Measurements from ENCODE around the gene DHX16.
A peak's percentile ranks its signal among the peaks of the same experiment; 100 is the strongest.

The DHX16 gene

DNA sequence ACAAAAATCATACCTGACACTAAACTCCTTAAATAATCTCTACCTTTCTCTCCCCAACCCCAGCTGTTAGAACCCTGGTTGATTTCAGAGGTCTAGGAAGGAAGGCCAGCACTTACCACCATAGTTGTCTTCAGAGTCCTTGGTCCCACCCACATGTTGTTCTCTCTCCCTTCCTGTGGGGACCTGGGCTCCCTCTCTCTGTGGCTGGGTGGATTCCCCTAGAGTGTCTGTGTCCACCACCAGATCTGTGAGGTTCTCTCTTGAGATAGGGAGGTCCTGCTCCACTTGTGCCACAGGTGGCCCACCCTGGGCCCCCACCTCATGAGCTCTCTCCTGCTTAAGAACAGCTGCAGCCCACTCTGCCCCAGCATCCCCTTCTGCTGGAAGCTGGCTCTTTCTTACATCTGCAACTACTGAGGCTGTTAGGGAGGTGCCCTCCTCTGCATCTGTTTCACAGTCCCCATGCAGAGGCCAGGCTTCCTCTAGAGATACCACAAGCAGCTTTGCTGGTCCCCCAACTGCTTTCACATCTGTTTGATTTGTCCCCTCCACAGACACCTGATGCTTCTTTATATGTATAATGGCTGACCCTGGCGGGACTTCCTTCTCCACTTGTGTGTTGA is 39.1 kb upstream of the DHX16 start:
- DNase-seq (ENCODE audit: insufficient read length, low spot score): no peak
- FAIRE-seq: no peak
- TF ChIP-seq POLR2A (IDR thresholded peaks at IDR 0.05; ENCODE audit: low read depth, low read length): no peak

- DNase-seq (ENCODE audit: insufficient read length, low spot score) (no peak), FAIRE-seq (no peak)
- TF ChIP-seq POLR2A (IDR thresholded peaks at IDR 0.05; ENCODE audit: low read depth, low read length): no peak
Observed at GRCh38 chr6:30709101-30709868, 36.5 kb upstream of the DHX16 start.

- DNase-seq (ENCODE audit: insufficient read length, low spot score): no peak
- no peak for FAIRE-seq
- no peak for TF ChIP-seq POLR2A (IDR thresholded peaks at IDR 0.05; ENCODE audit: low read depth, low read length)
Observed at GRCh38 chr6:30707281-30707850, 34.6 kb upstream of the DHX16 start.

GRCh38 chr6:30705620-30706019 is 32.8 kb upstream of the DHX16 start:
- TF ChIP-seq POLR2A (IDR thresholded peaks at IDR 0.05; ENCODE audit: low read depth, low read length): no peak
- no peak for DNase-seq (ENCODE audit: insufficient read length, low spot score)
- no peak for FAIRE-seq

DNA sequence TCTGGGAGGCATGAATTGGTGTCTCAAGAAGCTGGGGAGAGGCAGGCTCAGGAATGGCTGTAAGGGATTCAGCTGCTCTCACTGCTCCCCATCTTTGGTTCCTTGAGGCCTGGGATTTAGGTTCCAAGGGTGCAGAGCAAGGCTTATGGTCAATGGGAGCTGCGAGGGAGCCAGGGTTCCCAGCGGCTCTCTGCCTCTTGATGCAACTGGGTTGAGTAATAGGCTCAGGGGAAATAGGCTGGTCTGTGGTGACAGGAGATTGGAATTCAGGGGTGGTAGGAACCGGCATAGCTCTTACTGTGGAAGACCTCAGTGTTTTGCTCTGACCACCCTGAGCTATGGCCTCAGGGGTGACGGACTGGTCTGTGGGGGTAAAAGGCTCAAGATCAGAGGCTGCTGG is 31.0 kb upstream of the DHX16 start:
- TF ChIP-seq POLR2A (IDR thresholded peaks at IDR 0.05; ENCODE audit: low read depth, low read length): no peak
- FAIRE-seq (no peak), DNase-seq (ENCODE audit: insufficient read length, low spot score) (no peak)

- FAIRE-seq (no peak), DNase-seq (ENCODE audit: insufficient read length, low spot score) (no peak)
- TF ChIP-seq POLR2A (IDR thresholded peaks at IDR 0.05; ENCODE audit: low read depth, low read length): no peak
Observed at GRCh38 chr6:30703011-30703410, 30.2 kb upstream of the DHX16 start.

DNA sequence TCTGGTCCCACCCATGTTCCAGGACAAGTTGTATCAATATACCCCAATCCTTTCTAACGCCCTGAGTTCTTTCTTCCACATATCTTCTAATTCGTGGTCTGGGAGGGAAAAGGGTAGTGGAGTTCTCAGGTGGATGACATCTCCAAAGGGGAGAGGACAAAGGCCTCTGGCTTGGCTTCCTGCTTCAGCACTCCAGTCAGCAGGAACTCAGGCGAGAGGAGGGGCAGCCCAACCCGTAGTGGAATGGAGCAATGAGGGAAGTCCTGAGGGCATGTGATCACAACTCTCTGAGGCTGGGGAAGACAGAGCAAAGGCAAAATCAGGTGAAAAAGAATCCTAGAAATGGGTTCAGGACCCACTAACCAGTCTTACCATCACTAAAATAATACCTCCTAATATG is 27.5 kb upstream of the DHX16 start:
- no peak for TF ChIP-seq POLR2A (IDR thresholded peaks at IDR 0.05; ENCODE audit: low read depth, low read length)
- no peak for FAIRE-seq

DNA sequence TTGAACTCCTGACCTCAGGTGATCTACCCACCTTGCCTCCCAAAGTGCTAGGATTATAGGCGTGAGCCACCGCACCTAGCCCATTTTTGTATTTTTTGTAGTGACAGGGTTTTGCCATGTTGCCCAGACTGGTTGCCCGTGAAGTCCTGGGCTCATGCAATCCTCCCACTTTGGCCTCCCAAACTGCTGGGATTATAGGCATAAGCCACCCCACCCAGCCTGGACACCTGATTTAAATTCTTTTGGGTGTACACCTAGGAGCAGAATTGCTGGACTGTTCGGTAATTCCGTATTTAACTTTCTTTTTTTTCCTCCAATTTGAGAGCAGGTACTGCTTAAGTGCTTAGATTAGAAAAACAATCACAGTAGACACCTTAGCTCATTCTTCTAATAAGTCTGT is 23.6 kb upstream of the DHX16 start:
- no peak for TF ChIP-seq POLR2A (IDR thresholded peaks at IDR 0.05; ENCODE audit: low read depth, low read length)
- no peak for FAIRE-seq
- DNase-seq (ENCODE audit: insufficient read length, low spot score): no peak

More for the DNA sequence above, 27.5 kb upstream of the DHX16 start:
- DNase-seq (ENCODE audit: insufficient read length, low spot score): no peak

DNA sequence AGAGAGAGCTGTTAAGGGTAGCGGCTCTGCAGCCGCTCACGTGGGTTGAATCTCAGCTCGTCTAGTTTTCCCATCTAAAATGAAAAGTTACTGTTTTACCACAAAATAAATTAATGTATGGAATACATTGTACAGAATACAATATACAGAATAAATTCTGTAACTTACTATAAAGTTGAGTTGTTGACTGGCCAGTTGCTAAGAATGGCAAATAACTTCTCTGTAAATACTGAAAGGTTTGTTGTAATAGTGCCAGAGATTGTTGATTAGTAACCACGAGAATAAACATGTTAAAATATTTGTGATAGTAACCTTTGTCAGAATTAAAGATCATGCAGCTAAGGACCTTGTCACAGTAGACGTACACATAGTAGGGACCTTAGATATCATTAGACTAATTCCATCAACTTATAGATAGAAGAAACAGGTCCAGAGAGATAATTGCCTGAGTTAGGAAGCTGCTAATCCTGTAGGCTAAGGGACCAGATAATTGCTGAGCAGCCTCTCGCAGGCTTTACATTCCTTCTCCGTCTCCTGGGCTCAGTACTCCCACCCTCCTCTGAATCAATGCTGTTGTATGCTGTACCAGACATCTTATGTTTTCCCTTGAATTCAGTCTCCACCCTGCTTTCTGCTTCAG is 18.5 kb upstream of the DHX16 start:
- no peak for TF ChIP-seq POLR2A (IDR thresholded peaks at IDR 0.05; ENCODE audit: low read depth, low read length)
- FAIRE-seq: no peak
- DNase-seq (ENCODE audit: insufficient read length, low spot score): no peak

GRCh38 chr6:30690403-30691207 is 17.8 kb upstream of the DHX16 start, which contains the start of gene NRM:
NRM (minus strand) TSS chr6:30690984; CDS start chr6:30690974, 10 bp downstream.
- no peak for FAIRE-seq
- peak; percentile 46; the same call in 1 of the 2 replicates for TF ChIP-seq POLR2A (IDR thresholded peaks at IDR 0.05; ENCODE audit: low read depth, low read length)
- DNase-seq (ENCODE audit: insufficient read length, low spot score): peak; percentile 78

DNA sequence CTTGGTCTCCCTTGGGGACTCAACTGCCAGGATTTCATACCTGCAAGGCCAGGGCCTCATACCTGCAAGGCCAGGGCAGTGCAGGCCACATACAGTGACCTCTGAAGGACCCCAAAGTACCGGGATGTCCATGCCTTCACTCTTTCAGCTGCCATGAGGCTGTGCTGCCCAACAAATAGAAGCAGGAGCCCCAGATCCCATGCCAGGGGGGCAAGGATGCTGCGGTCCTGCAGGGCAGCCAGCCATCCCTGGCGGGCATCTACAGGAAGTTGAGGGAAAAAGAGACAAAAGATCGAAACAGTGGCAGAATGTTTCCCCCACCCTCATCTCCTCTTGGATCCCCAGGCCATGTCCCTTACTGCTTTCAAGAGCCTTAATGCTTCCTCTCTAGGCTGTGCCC is 17.2 kb upstream of the DHX16 start:
- TF ChIP-seq POLR2A (IDR thresholded peaks at IDR 0.05; ENCODE audit: low read depth, low read length): no peak
- FAIRE-seq (no peak), DNase-seq (ENCODE audit: insufficient read length, low spot score) (no peak)

DNA sequence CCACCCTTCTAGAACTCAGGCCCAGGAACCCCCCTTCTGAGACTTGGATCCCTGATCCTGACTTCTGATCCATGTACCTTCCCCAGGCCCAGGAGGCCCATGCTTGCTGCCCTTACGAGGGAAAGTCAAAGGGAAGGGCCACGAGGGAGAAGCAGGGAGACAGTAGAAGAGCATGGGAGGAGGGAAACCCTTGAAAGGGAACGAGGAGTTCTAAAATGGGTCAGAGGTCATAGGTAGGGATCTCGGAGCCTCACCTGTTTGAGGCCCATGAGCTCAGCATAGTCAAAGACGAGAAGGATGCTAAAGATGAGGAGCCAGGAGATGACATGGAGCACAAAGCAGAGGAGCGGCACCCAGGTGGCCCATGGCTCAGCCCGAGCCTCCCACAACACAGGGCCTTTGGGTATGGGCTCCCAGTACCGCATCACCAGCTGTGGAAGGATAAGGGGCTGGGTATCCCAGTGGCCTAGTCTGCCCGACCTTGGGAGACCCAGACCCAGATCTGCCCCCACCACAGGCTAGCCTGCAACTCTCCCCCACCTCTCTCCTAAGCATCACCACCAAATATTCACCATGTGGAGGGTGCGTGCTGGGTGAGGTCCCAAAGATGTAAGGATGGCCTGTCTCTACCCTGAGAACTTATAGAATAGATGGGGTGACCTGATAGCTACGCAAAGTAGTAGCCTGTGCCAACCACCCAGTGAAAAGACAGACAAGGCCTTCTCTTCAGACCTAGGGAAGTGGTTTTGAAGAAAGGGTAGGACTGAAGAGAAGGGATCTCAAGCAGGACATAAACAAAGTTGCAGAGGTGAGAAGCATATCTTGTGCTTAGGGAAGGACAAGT is 16.4 kb upstream of the DHX16 start:
- no peak for FAIRE-seq
- DNase-seq (ENCODE audit: insufficient read length, low spot score): no peak
- TF ChIP-seq POLR2A (IDR thresholded peaks at IDR 0.05; ENCODE audit: low read depth, low read length): no peak

- FAIRE-seq (no peak), DNase-seq (ENCODE audit: insufficient read length, low spot score) (no peak)
- no peak for TF ChIP-seq POLR2A (IDR thresholded peaks at IDR 0.05; ENCODE audit: low read depth, low read length)
Observed at GRCh38 chr6:30688569-30688968, 15.8 kb upstream of the DHX16 start.
